ENCODE data around the gene ROR2.

Gene ROR2

GRCh38 chr9:91818225-91818585 lies 131.8 kb downstream of the ROR2 start:
- Mint-ChIP-seq H3K9me3 (no peaks in the 10 kb centered on the region), H3K27ac (no peak overlapping the region), H3K27me3 (peaks cover 6 to 7% of the 10 kb centered on the region in 2 donors), H3K4me3 (no peak overlapping the region), H3K4me1 (no peaks in the 10 kb centered on the region), H3K36me3 (no peaks in the 10 kb centered on the region)
- ATAC-seq (replicated peaks): no peak
- DNase-seq: no peak

GRCh38 chr9:91817493-91818224 lies 132.4 kb downstream of the ROR2 start:
- peaks cover 6 to 7% of the 10 kb centered on the region in 2 donors for H3K27me3 Mint-ChIP-seq
- no peaks in the 10 kb centered on the region for H3K36me3 Mint-ChIP-seq
- ATAC-seq (replicated peaks): no peak
- DNase-seq: no peak
- no peak overlapping the region for H3K27ac Mint-ChIP-seq
- H3K4me1 Mint-ChIP-seq: no peaks in the 10 kb centered on the region
- no peaks in the 10 kb centered on the region for H3K9me3 Mint-ChIP-seq
- H3K4me3 Mint-ChIP-seq: no peak overlapping the region

DNA sequence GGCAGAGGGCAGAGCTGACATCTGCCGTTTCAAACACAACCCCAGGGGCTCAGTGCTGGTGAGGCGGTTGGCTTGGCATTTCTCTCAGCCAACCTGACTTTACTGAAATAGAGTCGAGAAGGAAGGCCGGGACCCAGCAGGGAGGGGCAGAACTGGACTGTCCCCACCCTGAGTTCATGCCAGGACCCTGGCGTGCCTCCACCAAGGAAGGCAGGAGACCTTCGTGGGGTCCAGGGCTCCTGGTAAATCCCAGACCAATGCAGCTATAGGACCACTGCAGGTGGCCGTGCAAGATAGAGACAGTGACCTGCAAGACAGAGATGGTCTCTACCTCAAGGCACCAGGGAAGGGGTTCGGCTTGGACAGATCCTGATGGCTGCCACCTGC lies 132.9 kb downstream of the ROR2 start:
- Mint-ChIP-seq H3K27ac (no peak overlapping the region), H3K27me3 (peaks cover 6 to 7% of the 10 kb centered on the region in 2 donors), H3K4me1 (no peaks in the 10 kb centered on the region), H3K9me3 (no peaks in the 10 kb centered on the region), H3K4me3 (no peak overlapping the region), H3K36me3 (no peaks in the 10 kb centered on the region)
- DNase-seq (no peak), ATAC-seq (replicated peaks) (no peak)

DNA sequence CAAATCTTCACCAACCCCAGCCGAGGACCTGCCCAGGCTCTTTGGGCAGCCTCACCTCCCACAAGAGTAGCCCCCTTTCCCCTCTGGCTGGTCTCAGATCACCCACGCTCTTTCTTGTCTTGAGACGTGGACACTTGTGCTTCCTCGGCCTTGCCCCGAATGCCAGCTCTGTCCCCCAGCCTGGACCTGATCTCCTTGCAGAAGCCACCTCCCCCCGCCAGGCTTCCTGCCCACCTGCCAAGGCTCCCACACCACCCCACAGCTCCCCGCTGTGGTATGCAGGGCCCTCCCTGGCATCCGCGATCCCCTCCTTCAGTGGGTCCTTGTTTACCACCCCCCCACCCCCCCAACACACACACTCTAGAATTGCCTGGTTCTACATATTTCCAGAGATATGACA lies 133.7 kb downstream of the ROR2 start:
- H3K27me3 Mint-ChIP-seq: peaks cover 2% of the 10 kb centered on the region in 2 donors
- DNase-seq: no peak
- no peaks in the 10 kb centered on the region for H3K36me3 Mint-ChIP-seq
- no peak overlapping the region for H3K27ac Mint-ChIP-seq
- ATAC-seq (replicated peaks): no peak
- no peaks in the 10 kb centered on the region for H3K9me3 Mint-ChIP-seq
- no peak overlapping the region for H3K4me3 Mint-ChIP-seq
- no peaks in the 10 kb centered on the region for H3K4me1 Mint-ChIP-seq

GRCh38 chr9:91815896-91816295 lies 134.1 kb downstream of the ROR2 start:
- H3K9me3 Mint-ChIP-seq: no peaks in the 10 kb centered on the region
- DNase-seq (no peak), ATAC-seq (replicated peaks) (no peak)
- H3K4me1 Mint-ChIP-seq: no peaks in the 10 kb centered on the region
- no peak overlapping the region for H3K4me3 Mint-ChIP-seq
- no peak overlapping the region for H3K27ac Mint-ChIP-seq
- H3K27me3 Mint-ChIP-seq: no peaks in the 10 kb centered on the region
- H3K36me3 Mint-ChIP-seq: no peaks in the 10 kb centered on the region

DNA sequence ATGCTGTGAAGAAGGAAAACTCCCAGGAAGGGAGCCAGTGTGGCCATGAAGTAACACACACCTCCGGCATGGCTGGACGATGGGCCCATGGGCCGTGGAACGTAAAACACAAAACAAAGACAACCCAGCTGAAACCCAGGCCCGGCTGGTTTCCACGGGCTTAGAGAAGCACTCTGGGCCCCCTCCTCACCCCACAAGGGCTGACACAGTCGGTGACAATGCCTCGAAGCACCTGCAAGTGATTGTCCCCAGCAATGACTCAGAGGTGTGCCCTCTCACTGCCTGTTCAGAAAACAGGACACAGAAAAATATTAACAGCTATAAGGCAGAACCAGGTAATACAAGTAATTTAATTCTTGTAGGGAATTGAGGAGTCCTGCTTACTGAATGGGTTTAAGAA lies 135.3 kb downstream of the ROR2 start:
- no peak overlapping the region for H3K27ac Mint-ChIP-seq
- no peaks in the 10 kb centered on the region for H3K36me3 Mint-ChIP-seq
- no peak overlapping the region for H3K4me3 Mint-ChIP-seq
- DNase-seq: no peak
- H3K4me1 Mint-ChIP-seq: no peaks in the 10 kb centered on the region
- no peaks in the 10 kb centered on the region for H3K9me3 Mint-ChIP-seq
- H3K27me3 Mint-ChIP-seq: no peaks in the 10 kb centered on the region
- no peak for ATAC-seq (replicated peaks)

GRCh38 chr9:91814201-91814600 lies 135.8 kb downstream of the ROR2 start:
- DNase-seq: no peak

DNA sequence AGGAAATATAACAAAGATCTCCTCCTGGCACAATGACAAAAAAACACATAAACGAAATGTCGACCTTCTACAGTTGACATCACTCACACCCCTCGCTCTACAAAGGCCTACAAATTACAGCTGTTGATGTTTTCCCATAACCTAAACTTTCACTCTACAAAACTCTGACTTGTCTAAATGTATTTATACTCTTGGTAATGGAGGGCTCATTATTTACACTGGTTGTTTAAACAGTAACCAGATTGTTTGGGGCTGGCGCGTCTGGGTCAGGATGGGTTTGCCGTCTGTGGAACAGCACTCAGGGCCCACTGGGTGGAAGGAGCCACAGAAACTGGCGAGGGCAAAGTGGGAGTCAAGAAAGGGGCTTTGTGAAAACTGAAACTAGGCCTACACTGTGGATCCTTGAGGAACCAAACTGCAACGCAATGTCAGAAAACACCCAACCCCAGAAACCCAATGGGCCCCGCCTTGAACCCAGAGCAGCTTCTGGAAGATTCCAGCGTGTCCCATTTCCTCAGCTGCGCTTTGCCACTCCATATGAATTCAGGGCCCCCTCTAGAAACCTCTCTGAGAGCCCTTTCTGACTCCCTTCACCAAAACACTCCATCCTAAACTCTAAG lies 136.7 kb downstream of the ROR2 start:
- Mint-ChIP-seq H3K4me3 (no peak overlapping the region), H3K27ac (no peak overlapping the region), H3K27me3 (no peaks in the 10 kb centered on the region), H3K4me1 (no peaks in the 10 kb centered on the region), H3K36me3 (no peaks in the 10 kb centered on the region), H3K9me3 (no peaks in the 10 kb centered on the region)
- ATAC-seq (replicated peaks) (no peak), DNase-seq (no peak)

More at GRCh38 chr9:91814201-91814600, 135.8 kb downstream of the ROR2 start:
- no peaks in the 10 kb centered on the region for H3K36me3 Mint-ChIP-seq
- H3K4me1 Mint-ChIP-seq: no peaks in the 10 kb centered on the region
- no peaks in the 10 kb centered on the region for H3K9me3 Mint-ChIP-seq
- ATAC-seq (replicated peaks): no peak
- no peak overlapping the region for H3K4me3 Mint-ChIP-seq
- H3K27me3 Mint-ChIP-seq: no peaks in the 10 kb centered on the region
- H3K27ac Mint-ChIP-seq: no peak overlapping the region

DNA sequence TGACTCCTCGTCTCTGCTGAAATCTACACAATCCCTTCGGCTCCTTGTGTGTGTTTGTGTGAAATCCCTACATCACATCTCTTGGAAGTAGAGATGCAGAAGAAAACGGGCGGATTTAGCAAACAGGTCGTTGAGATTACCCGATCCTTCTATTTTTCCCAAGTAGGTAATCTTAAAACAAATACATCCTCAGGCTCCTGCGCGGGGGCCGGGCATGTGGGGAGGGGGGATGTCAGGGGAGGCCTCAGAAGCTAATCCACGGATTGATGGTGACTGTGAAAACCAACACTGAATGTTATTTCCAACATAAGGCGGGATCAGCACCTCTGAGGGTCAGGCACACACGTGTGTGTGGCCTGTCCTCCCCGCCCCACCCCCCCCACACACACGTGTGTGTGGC lies 137.8 kb downstream of the ROR2 start:
- DNase-seq (no peak), ATAC-seq (replicated peaks) (no peak)
- H3K27ac Mint-ChIP-seq: no peak overlapping the region
- H3K4me1 Mint-ChIP-seq: no peaks in the 10 kb centered on the region
- H3K9me3 Mint-ChIP-seq: no peaks in the 10 kb centered on the region
- H3K27me3 Mint-ChIP-seq: no peaks in the 10 kb centered on the region
- H3K36me3 Mint-ChIP-seq: no peaks in the 10 kb centered on the region
- no peak overlapping the region for H3K4me3 Mint-ChIP-seq

DNA sequence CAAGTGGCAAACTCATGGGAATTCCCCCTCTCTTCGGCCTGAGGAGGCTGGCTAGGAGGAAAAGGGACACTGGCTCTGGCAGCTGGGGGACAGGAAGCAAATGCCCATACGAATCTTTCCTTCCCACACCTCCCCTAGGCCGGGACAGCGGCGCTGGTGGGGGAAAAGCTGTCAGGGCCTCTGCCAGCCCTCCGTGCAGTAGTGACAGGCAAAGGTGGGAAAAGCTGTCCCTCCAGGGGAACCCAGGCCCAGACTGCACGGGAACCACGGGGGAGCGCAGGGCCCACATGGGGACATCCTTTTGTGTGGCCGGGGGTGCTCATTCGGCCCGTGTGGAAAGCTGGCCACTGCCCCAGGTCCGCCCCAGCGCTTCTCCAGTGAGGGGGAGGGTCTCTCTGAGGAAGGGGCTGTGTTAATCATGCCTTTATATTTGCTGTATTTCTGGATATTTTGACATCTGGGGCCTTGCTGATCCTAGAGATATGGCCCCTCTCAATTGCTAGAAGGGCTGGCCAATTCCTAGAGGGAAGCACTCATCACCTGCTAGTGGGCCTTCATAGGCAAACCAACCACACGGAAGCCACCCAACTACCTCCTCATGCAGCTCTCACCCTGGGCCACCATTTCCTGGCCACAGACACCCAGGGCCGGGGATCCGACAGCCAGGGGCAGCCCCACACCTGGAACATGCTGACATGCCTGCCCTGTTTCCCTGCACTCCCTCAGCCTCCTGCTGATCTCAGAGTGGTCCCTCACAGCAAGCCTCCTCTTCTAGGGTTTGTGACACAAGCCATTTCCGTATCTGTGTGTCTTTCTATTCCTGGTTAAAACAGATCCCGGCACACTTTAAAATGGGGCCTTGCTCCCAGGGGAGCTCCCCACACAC lies 138.8 kb downstream of the ROR2 start:
- H3K36me3 Mint-ChIP-seq: no peaks in the 10 kb centered on the region
- no peak overlapping the region for H3K27ac Mint-ChIP-seq
- H3K4me3 Mint-ChIP-seq: no peak overlapping the region

GRCh38 chr9:91810286-91810905 lies 139.6 kb downstream of the ROR2 start:
- Mint-ChIP-seq H3K27ac (no peak overlapping the region), H3K27me3 (peaks cover 0 to 3% of the 10 kb centered on the region in 2 donors), H3K36me3 (no peaks in the 10 kb centered on the region), H3K4me3 (no peak overlapping the region), H3K9me3 (no peaks in the 10 kb centered on the region), H3K4me1 (no peaks in the 10 kb centered on the region)
- DNase-seq (no peak), ATAC-seq (replicated peaks) (no peak)

More for the DNA sequence above, 138.8 kb downstream of the ROR2 start:
- Mint-ChIP-seq H3K4me1 (no peaks in the 10 kb centered on the region), H3K9me3 (no peaks in the 10 kb centered on the region), H3K27me3 (peaks cover 0 to 1% of the 10 kb centered on the region in 2 donors)
- ATAC-seq (replicated peaks) (no peak), DNase-seq (no peak)

DNA sequence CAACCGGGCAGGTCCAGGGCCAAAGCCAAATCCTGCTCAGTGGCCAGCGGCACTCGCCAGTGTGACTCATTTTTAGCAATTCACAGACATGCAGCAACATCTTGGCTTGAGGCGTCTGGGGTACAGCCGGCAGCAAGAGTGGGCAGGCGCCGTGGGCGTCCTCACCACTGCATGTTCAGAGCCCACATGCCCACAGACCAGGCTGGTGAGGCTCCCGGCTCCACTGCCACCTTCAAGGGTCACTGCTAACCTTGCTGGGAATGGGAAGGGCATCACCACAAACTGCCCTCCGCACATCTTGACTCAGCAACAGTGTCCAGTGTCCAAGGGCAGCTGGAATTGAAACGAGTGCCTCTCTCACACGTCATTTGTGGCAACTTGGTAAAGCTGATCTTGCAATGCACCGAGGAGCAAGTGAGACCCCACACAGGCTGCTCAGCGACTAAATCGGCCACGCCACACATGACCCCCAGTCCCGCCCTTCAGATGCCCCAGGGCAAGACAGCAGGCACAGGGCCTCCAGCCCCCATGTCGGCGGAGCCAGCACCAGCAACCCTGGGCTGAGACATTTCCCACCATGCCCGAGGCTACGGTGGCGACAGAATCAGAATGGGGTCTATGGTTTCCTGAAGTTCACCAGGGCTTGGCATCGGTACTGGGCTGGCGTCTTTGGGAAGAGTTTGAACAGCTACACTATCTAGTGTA lies 140.3 kb downstream of the ROR2 start:
- no peaks in the 10 kb centered on the region for H3K9me3 Mint-ChIP-seq
- no peak overlapping the region for H3K4me3 Mint-ChIP-seq
- DNase-seq: no peak
- ATAC-seq (replicated peaks): no peak
- no peak overlapping the region for H3K27ac Mint-ChIP-seq
- no peaks in the 10 kb centered on the region for H3K4me1 Mint-ChIP-seq
- H3K36me3 Mint-ChIP-seq: no peaks in the 10 kb centered on the region
- H3K27me3 Mint-ChIP-seq: peaks cover 0 to 3% of the 10 kb centered on the region in 2 donors

- no peaks in the 10 kb centered on the region for H3K4me1 Mint-ChIP-seq
- H3K27me3 Mint-ChIP-seq: peaks cover 0 to 7% of the 10 kb centered on the region in 2 donors
- DNase-seq (no peak), ATAC-seq (replicated peaks) (no peak)
- H3K9me3 Mint-ChIP-seq: no peaks in the 10 kb centered on the region
- H3K4me3 Mint-ChIP-seq: no peak overlapping the region
- no peak overlapping the region for H3K27ac Mint-ChIP-seq
- H3K36me3 Mint-ChIP-seq: no peaks in the 10 kb centered on the region
Measured at GRCh38 chr9:91807643-91808246, 142.3 kb downstream of the ROR2 start.

All from stimulated activated naive B cell treated with anti-CD40 and anti-IgM and Interleukin-4, amounts not matched to agents 10 μg/mL and 1 μg/mL and 100 μg/mL, for 72 hours (primary cell).